Lower leg skin (tissue), 3 donors: ENCODE results near the gene NRM.
A peak's percentile ranks its signal among the peaks of the same experiment; 100 is the strongest.

Source experiments
- POLR2A ChIP-seq, 2 donors: fragments of 450-650 bp; IDR thresholded peaks; one replicate each; pipeline ENCODE4 v1.6.1; 2016 to 2017; ENCODE audit warnings: antibody characterized with exemption in 2 of 2, mild to moderate bottlenecking in 1 of 2, moderate library complexity in 1 of 2
- TF ChIP-seq, protein P1 (sequence below), 3 donors: fragments of 450-650 bp; IDR thresholded peaks; one replicate each; pipeline ENCODE4 v1.5.1; 2016; ENCODE audit warnings: antibody characterized with exemption in 3 of 3, mild to moderate bottlenecking in 3 of 3, moderate library complexity in 2 of 3

DNA sequence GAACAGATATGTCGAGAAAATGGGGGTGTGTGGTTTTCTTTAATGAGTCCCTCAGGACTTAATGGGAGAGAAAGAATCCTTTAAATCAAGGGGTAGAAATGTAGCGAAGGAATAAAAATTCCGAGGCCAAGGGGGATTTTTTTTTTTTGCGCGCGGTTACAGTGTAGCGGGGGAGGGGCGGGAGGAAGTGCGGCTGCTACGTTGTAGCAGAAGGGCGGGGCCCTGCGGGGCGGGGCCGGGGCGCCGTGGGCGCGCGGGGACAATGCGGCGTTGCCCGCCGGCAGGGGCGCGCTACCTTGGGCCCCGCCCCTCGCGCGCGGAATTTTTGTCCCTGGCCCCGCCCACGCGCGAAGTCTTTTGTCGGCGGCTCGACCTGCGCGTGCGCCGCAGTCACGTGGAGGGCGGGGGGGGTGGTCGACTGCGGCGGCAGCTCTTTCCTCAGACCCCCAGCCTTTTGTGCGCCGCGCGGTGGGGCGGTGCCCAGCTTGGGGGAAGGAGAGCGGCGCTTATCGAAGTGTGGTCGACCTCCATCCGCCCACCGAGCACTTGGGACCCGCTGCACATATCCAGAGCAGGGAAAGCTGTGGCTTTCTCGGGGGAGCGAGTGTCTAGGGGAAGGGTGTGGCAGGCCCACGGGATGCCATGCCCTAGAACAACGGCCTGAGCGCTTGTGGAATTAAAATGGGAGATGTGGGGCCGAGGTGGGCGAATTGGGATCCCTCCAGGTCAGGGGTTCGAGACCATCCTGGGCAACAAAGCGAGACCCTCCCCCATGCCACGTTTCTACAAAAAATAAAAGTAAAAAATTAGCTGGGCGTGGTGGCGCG lies 30.6 kb upstream of the NRM start:
- TF ChIP-seq POLR2A (IDR thresholded peaks at IDR 0.05): no peak
- TF ChIP-seq, protein P1, sequence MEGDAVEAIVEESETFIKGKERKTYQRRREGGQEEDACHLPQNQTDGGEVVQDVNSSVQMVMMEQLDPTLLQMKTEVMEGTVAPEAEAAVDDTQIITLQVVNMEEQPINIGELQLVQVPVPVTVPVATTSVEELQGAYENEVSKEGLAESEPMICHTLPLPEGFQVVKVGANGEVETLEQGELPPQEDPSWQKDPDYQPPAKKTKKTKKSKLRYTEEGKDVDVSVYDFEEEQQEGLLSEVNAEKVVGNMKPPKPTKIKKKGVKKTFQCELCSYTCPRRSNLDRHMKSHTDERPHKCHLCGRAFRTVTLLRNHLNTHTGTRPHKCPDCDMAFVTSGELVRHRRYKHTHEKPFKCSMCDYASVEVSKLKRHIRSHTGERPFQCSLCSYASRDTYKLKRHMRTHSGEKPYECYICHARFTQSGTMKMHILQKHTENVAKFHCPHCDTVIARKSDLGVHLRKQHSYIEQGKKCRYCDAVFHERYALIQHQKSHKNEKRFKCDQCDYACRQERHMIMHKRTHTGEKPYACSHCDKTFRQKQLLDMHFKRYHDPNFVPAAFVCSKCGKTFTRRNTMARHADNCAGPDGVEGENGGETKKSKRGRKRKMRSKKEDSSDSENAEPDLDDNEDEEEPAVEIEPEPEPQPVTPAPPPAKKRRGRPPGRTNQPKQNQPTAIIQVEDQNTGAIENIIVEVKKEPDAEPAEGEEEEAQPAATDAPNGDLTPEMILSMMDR (IDR thresholded peaks at IDR 0.05): peak in 1 of 3 donors; percentile 10
